GM06990 (cell line): ENCODE measurements around the gene TTLL6.
A peak's percentile ranks its signal among the peaks of the same experiment; 100 is the strongest.

Experiments used
- DNase-seq: peaks from one replicate; pipeline ENCODE4 v3.0.0-alpha.2; 2011; ENCODE audit not compliant: insufficient read length; ENCODE audit errors: extremely low read depth
- H3K27me3 ChIP-seq: replicated peaks from 2 replicates; pipeline ENCODE4 v1.6.0; 2011; ENCODE audit warnings: low read length; ENCODE audit not compliant: control insufficient read depth, insufficient read depth
- H3K36me3 ChIP-seq: 2 replicates; pipeline ENCODE4 v1.5.1; 2011; ENCODE audit warnings: low read length; ENCODE audit not compliant: control insufficient read depth, insufficient read depth
- H3K4me3 ChIP-seq: replicated peaks from 2 replicates; pipeline ENCODE4 v1.5.1; 2011; ENCODE audit warnings: low read depth, mild to moderate bottlenecking, control low read depth, low read length
- TF ChIP-seq, protein P1 (sequence below): IDR thresholded peaks from 2 replicates; pipeline ENCODE4 v1.5.1; 2011; ENCODE audit warnings: low read length, control low read depth, mild to moderate bottlenecking, inconsistent platforms; ENCODE audit not compliant: insufficient read depth, poor library complexity, severe bottlenecking

TTLL6 gene

DNA sequence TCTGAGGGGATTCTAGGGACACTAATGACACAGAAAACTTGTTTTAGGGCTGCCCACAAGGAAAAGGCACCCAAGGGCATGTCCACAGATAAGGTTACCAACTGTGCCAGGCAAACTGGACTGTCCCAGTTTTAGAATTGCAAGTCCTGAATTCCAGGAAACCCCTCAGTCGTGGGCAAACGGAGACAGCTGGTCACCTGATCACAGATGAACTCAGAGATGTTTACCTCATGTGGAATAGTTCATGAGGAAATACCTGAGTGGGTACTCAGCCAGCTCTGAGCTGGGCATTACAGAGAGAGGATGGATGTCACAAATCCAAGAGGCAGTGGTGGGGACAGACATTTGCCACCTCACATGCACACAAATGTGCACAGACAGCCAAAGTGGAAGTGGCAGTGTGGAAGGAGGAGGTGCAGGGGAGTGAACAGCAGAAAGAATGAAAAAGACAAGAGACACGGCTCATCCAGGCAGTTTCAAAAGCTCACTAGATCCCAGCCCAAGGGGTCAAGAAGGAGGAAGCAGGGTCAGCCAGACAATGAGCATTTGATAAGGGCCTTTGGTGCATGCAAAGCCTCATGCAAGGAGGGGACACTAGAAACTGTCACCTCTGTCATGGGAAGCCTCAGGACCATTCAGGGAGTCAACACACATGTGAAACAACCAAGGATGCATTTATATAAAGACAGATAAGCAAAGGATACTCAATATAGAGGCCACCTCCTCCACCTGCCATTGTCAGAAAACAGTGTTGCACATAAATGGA lies 24.8 kb downstream of the TTLL6 start:
- Histone ChIP-seq H3K27me3 (no peaks in the 10 kb centered on the region; the same call in none of the 2 replicates), H3K36me3 (no peaks in the 10 kb centered on the region), H3K4me3 (no peak overlapping the region)
- TF ChIP-seq, protein P1, sequence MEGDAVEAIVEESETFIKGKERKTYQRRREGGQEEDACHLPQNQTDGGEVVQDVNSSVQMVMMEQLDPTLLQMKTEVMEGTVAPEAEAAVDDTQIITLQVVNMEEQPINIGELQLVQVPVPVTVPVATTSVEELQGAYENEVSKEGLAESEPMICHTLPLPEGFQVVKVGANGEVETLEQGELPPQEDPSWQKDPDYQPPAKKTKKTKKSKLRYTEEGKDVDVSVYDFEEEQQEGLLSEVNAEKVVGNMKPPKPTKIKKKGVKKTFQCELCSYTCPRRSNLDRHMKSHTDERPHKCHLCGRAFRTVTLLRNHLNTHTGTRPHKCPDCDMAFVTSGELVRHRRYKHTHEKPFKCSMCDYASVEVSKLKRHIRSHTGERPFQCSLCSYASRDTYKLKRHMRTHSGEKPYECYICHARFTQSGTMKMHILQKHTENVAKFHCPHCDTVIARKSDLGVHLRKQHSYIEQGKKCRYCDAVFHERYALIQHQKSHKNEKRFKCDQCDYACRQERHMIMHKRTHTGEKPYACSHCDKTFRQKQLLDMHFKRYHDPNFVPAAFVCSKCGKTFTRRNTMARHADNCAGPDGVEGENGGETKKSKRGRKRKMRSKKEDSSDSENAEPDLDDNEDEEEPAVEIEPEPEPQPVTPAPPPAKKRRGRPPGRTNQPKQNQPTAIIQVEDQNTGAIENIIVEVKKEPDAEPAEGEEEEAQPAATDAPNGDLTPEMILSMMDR: no peak
- no peak for DNase-seq

DNA sequence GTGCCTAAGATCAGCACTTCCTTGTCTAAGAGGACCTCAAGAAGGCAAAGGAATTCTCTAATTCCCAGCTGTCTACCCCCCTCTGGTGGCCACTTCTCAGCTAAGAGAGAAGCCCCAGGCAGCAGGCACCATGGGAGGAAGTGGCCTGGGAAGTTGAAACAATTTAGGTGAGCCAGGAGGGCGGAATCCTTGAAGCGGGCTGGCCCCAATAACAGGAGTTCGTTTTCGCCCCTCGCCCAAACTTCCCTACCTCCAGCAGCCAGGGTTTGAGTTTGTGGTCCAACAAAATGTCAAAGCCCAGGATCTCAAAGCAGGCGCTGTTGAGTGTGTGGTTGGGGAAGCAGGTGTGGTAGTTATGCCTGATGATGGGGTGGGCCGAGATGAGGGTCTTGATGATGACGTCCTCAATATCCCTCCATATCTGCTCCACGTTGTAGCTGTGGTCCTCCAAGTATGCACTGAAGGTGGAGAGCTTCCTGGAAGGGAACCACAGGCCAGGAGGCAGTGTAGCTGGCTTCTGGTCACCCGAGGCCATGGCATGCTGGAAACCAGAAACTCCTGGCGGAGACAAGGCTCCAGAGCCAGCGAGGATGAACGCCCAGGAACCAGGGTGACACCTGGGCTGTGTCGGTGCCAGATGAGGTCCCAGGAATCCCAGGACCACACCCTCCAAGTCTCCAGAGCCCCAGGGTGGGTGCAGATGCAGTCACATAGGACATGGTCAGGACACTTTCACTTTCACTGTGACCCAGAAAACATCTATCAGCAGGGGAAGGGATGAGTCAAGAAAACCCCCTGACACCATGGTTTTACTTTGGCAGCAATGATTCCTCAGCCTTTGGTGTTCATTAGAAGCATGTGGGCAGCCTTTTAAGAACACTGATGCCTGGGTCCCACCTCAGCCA lies 25.6 kb downstream of the TTLL6 start:
- peak; percentile 51 for DNase-seq
- TF ChIP-seq, protein P1: peak; percentile 75
- Histone ChIP-seq H3K36me3 (no peaks in the 10 kb centered on the region), H3K27me3 (no peaks in the 10 kb centered on the region; the same call in none of the 2 replicates), H3K4me3 (no peak overlapping the region; the same call in 1 of the 2 replicates)

DNA sequence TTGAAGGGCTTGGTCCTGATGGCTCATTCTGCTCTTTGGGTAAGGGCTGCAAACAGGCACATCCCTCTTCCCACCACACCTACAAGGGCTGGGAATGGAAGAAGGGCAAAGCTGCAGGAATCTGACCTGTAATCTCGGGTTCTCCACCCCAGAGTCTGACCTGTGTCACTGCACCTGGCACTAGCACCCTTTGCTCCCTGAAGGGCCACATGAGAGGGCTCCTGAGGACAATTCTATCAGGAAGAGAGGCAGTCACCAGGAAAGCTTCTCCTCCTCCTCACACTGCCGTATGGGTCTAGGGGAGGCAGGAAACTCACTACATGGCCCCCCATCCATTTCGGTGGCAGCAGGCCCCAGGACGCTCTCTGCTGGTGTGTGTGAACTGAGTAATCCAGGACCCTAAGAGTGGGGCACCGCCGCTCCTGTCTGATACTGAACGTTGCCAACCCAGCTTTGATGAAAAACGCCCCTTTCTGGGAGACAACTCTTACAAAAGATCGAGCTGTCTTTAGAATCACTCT lies 26.4 kb downstream of the TTLL6 start:
- no peaks in the 10 kb centered on the region for H3K36me3 ChIP-seq
- no peaks in the 10 kb centered on the region; the same call in none of the 2 replicates for H3K27me3 ChIP-seq
- no peak for DNase-seq
- TF ChIP-seq, protein P1: no peak
- no peak overlapping the region for H3K4me3 ChIP-seq

DNA sequence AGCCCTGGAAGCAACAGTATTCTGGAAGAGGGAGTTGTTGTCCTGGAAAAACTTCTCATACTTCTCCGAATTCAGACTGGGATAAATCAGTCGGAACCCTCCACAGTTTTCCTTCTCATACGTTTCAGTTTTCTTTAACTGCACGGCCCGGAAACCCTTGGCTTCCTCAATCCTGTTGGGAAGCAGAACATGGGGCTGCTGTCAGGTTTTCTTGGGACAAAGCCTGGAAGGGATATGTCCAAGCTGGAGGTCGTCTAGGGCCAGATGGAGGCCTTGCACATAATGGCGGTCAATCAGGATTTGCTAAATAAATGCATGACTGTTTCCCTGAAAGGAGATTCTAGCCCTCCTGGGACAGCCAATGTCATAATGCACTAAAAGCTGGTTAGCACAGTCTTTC lies 29.2 kb downstream of the TTLL6 start:
- no peak for DNase-seq
- TF ChIP-seq, protein P1: no peak

DNA sequence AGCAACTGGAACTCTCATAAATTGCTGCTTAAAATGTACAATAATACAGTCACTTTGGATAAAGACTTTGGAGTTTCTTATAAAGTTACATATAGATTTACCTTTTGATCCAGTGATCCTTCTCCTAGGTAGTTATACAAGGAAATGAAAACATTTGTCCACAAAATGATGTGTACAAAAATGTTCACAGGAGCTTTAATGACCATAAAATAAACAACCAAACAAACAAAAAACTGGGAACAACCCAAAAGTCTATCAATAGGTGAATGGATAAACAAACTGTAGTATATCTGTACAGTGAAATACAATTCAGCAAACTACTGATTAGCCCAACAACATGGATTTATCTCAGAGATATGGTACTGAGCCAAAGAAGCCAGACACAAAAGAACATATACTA lies 37.6 kb downstream of the TTLL6 start:
- Histone ChIP-seq H3K36me3 (no peaks in the 10 kb centered on the region), H3K4me3 (no peak overlapping the region), H3K27me3 (no peaks in the 10 kb centered on the region)
- TF ChIP-seq, protein P1: no peak
- no peak for DNase-seq

More for the DNA sequence above, 29.2 kb downstream of the TTLL6 start:
- Histone ChIP-seq H3K27me3 (no peaks in the 10 kb centered on the region; the same call in none of the 2 replicates), H3K36me3 (no peaks in the 10 kb centered on the region), H3K4me3 (no peak overlapping the region)
